Measurements from ENCODE around the gene CDADC1.

DNA sequence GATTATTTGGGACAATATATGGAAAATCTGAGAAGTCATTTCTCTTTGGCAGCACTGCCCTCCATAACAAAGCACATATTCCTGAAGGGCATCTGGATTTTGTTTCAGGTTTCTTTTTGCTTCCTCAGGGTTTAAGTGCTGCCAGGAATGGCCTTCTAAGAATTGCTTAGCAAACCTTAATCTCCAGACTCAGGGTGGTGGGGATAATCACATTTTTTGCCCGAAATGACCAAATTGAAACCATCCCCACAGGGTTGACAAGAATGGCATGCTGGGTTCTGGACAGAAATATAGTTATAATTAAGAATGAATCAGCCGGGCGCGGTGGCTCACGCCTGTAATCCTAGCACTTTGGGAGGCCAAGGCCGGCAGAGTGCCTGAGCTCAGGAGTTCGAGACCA lies 6.4 kb upstream of the CDADC1 start:
- TF ChIP-seq, protein P1, sequence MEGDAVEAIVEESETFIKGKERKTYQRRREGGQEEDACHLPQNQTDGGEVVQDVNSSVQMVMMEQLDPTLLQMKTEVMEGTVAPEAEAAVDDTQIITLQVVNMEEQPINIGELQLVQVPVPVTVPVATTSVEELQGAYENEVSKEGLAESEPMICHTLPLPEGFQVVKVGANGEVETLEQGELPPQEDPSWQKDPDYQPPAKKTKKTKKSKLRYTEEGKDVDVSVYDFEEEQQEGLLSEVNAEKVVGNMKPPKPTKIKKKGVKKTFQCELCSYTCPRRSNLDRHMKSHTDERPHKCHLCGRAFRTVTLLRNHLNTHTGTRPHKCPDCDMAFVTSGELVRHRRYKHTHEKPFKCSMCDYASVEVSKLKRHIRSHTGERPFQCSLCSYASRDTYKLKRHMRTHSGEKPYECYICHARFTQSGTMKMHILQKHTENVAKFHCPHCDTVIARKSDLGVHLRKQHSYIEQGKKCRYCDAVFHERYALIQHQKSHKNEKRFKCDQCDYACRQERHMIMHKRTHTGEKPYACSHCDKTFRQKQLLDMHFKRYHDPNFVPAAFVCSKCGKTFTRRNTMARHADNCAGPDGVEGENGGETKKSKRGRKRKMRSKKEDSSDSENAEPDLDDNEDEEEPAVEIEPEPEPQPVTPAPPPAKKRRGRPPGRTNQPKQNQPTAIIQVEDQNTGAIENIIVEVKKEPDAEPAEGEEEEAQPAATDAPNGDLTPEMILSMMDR (IDR thresholded peaks at IDR 0.05; ENCODE audit: insufficient read depth, low read length, poor library complexity, severe bottlenecking), result no peak
- no peak for TF ChIP-seq EZH2phosphoT487 (conservative IDR thresholded peaks at IDR 0.05; ENCODE audit: low read length)
